Middle frontal gyrus (tissue), 1 donor: ENCODE measurements around the gene MAP3K1.
"Not testable (repeated sequence)": the region's sequence is repeated elsewhere in the genome, so short reads cannot be mapped to it uniquely, and the experiment has no call there.

Experiments
- DNase-seq: peaks from one replicate; pipeline ENCODE4 v3.0.0-alpha.2; 2015; ENCODE audit warnings: low spot score; ENCODE audit errors: extremely low spot score

MAP3K1 gene

DNA sequence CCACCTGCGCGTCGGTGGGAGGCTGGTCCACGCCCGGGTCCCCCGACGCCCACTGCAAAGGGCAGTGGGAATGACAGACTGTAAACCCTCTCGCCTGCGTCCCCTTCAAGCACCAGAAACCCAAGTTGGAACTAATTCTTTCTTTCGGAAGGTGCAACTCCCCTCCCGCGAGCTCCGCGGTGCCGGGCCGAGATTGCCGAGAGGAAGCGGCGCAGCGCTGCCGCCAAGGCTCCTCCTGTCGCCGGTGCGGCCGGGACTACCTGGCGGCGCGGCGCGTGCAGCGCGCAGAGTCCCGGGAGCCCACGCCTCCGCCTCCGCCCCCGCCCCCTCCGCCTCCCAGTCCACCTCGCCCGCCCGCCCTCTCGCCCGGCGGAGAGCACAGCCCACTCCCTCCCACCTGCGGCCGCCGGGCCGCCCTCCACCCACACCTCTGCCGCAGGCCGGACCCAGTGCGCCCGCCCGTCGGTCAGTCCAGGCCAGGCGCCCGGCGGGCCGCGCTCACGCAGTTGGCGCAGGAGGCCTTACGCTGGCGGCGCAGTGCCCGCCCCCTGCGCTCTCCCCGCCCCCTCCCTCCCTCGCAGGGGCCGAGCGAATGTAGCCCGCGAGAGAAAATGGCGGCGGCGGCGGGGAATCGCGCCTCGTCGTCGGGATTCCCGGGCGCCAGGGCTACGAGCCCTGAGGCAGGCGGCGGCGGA, at the start of gene MAP3K1:
Gene MAP3K1 (plus strand): TSS at position 587 of the 695 bp plus-strand sequence. CDS start 25 bp downstream, at position 612.
- DNase-seq = peak; percentile 36

DNA sequence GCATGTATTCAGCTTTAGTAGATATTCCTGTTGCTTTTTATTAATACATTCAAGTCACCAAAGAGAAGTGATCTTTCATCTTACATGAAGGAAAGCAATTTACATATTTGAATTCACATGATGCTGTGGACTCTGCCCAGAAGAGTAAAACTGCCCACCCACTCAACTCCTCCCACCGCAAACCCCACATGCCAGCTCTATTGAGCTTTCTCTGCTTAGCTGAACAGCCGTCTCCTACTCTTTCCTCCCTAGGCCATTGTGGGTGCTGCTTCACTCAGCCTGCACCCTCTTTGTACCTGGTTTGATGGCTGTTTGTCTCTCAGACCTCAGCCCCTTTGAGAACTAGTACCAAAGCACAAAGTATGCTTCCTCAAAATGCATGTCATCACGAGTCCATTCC, 48.4 kb upstream of the MAP3K1 start:
- DNase-seq = no peak

DNA sequence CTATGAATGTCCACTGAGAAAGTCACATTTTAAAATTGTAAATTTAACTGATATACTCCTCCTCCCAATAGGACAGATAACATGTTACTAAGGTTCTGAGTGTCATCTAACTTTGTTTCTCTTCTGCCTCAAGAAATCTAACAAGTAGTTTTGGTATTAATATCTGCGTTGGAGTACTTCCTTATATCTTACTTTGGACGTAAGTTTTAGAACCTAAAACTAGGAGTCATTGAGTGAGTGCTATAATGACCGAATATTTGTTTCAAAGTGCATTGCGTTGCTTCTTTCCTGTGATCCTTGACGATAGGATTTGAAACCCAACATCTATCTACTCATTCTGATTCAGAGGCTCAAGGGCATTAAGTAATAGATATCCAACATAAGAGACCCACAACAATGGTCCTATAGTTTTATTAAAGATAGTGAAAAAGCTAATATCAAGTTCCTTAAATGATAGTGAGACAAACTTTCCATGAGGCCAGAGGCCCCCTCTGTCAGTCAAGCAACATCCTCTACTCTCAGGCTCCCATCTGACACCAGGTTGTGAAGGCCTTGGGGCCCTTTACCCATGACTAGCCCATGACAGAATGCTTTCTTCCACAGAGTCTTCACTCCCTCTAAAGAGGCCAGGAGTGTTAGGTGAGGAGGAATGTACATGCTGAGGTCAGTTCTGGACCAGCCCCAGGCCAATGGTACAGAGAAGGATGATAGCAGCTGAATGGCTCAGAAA, 45.3 kb upstream of the MAP3K1 start:
- no peak for DNase-seq

DNA sequence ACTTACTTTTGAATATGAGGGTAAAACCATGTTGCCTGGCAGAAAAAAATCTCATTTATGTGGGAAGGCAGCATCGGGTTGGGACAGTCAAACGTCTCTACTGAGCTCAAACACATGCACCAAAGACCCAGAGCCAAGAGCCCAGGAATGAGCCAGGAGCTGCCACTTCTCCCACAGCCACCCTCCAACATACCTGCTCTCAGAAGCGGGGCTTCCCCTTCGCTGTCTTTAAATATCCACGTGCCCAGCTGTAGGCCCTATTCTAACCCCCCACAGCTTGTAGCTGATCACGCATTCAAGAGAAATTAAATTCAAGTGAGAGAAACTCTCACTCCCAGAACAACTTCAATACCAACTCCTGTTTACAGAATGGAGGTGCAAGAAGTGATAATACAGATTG, 42.6 kb upstream of the MAP3K1 start:
- DNase-seq = no peak

DNA sequence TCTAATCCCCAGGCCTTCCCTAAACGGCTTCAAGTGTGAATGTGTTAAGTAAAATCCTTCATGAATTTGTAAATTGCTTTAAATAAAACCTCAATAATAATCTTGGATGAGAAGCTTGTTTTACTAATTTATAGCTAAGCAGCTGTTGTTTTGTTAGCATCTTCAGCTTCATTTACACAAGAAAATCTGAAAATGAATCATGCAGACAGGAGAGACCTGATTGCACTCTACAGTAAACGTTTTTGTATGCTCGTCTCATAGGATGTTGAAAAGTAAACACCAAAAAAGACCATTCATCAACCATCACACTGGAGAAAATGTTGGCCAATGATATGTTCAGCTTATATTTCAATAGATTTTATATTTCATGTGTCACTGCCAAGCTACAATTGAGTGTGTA, 40.4 kb upstream of the MAP3K1 start:
- DNase-seq = no peak

DNA sequence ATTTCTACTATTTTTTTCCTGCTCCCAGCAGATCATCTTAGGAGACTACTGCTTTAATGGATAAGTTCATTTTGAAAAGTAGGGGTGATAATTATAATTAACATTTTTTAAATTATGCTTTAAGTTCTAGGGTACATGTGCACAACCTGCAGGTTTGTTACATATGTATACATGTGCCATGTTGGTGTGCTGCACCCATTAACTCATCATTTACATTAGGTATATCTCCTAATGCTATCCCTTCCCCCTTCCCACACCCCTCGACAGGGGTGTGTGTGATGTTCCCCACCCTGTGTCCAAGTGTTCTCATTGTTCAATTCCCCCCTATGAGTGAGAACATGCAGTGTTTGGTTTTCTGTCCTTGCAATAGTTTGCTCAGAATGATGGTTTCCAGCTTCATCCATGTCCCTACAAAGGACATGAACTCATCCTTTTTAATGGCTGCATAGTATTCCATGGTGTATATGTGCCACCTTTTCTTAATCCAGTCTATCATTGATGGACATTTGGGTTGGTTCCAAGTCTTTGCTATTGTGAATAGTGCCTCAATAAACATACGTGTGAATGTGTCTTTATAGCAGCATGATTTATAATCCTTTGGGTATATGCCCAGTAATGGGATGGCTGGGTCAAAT, 39.0 kb upstream of the MAP3K1 start:
- not testable (repeated sequence) for DNase-seq

DNA sequence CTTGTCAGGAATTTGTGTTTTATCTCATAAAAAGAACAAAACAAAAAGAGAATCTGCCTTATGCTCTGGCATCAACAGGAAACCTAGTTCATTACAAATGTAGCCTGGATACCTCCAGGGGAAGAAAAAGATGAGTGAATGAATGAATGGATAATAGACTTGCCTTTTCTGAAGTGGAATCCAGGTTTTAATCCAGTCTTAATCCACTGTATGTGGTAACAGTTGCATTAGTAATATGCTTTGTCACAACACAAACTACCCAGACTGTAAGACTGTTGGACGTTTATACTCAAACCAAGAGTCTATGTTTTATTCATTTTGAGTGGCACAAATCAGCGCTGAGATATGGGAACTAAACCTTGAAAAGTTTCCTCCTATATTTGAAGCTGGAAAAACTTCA, 32.1 kb upstream of the MAP3K1 start:
- DNase-seq = no peak

DNA sequence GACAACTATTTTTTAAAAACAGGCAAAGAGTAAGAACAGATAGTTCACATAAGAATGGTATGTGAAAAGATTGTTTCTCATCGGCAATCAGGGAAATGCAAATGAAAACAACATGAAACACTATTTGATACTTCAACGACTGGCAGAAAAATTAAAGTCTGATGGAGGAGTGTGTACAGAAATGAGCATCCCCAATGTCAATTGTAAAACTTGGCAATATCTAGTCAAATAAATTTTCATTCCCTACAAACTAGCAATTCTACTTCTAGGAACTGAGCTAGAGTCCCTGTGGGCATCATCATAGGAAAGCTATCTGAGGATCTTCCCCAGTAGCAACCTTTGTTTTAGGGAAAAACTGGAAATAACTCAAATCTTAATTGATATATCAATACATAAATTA, 29.0 kb upstream of the MAP3K1 start:
- DNase-seq = no peak

DNA sequence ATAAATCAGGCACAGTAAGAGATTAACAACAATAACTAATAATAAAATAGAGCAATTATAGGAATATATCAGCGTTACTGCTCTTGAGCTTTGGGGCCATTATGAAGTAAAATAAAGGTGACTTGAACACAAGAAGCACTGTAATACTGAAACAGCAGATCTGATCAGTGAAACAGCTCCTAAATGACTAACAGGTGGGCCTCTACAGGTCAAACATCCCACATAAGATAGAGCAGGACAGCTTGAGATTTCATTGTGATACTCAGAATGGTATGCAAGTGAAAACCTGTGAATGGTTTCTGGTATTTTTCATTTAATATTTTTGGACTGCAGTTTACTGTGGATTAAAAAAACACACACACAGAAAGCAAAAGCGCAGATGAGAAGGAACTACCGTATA, 24.0 kb upstream of the MAP3K1 start:
- no peak for DNase-seq

DNA sequence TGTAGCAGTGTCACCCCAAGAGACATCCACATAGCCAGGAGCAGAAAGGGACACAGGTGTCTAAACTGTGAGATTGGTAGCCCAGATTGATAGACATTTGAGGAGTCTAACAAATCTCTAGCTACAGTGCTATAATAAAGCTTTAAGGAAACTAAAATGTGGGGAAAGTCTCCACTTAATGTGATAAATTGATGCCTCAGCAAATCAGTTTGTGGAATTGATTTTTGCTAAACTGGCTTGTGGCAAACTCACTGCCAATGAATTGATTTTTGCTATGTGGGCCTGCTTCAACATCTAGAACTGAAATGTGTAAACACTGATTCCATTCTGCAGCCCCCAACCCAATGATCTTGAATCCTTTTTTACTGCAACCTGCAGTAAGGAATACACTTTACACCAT, 16.8 kb upstream of the MAP3K1 start:
- DNase-seq = no peak

DNA sequence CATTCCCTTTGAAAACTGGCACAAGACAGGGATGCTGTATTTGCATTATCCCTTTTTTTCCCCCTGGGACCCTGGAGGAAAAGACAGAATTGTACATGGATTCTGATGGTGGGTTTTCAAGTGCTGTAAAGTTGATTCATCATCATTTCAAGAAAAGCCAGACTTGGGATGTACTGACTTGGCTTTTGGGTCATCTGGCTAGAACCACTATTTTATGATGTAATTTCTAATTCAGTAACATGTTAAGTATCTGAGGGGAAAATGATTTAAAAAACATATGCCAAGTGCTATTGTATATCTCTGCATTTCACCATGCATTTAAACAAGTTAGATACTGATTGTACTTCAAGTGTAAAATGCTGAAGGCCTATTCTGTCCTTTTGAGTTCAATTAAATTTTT, 15.2 kb upstream of the MAP3K1 start:
- DNase-seq = no peak

DNA sequence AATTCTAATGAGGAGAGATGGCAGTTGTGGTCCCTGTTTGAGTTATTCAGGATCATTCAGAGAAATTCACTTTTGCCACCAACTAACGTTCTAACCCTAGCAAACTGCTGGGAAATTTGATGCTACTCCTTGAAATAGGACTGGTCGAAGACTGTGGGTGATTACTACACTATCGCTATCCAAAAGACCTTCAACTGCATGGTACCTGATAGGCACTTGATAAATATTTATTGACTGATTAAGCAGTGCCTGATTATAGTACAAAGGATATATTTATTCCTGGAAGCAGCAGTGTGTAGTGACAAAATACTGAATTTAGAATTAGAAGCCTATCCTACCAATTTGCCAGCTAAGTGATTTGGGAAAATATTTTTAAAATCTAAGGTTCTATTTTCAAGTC, 14.1 kb upstream of the MAP3K1 start:
- no peak for DNase-seq

DNA sequence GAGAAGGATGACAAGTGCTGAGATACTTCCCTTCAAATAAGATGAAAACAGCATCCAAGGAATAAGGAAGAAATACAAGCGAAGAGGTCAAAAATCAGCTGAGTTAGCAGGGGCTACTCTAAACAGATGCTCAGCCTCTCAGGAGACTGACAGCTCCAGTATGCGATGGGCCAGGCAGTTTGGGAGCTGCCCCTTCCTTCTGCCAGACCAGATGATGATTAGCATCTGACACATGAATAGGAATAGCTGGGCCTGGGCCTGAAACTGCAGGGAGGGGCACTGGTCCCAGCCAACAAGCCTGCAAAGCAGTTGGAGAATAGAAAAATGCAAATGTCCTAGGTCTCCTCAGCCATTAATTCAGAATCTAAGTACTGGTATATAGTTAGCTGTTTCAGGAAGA, 13.1 kb upstream of the MAP3K1 start:
- DNase-seq = no peak

DNA sequence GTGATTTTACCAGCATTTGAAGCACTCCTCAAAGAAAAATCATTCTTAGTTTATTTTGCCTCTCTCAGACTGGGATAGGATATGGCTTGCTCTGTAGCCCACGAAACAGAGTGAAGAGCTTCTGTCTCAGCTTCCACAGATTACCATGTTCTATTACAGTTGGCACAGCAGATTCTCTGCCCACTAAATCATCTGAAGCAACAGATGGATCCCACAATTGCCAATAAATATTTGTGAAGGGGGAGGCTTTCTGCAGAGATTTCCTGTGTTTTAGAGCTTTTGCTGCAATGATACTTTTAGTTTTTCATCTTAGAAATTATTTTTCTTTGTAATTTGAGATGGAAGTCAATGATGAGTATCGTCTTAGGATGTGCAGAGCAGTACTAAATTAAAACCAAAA, 12.3 kb upstream of the MAP3K1 start:
- no peak for DNase-seq

DNA sequence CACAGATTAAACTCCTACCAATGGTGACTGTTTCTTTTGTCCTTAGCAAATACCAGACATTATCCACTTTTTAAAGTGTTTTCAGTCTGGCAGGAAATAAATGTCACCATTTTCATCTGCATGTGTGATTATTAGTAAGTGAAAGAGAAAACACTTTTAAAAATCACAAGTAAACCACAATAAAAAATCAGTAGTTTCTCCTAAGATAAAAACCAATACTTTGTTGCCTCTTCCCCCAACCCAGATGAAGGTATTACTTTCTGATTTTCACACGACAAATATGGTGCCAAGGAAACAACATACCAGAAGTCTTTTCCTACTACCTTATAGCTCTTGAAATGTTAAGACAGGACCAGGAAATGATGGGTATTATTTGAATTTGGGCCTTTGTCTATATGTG, 11.5 kb upstream of the MAP3K1 start:
- DNase-seq = no peak

DNA sequence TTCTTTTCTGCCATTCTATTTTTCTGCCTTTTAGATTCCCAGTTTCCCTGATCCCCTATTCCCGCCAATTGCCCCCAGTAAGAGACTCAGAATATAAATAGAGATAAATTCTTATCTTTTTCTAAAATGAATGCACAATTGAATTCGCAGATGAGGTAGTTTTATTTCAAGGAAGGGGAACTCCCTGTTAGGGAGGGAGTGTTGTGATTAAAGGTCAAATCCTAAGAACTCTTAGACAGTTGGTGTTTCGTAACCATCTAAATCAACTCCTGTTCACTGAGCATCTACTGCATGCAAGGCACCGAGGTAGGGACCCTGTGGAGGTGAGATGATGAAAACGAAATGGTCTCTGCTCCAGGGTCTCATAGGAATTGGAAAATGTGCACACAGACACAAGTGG, 7.7 kb upstream of the MAP3K1 start:
- DNase-seq = no peak

DNA sequence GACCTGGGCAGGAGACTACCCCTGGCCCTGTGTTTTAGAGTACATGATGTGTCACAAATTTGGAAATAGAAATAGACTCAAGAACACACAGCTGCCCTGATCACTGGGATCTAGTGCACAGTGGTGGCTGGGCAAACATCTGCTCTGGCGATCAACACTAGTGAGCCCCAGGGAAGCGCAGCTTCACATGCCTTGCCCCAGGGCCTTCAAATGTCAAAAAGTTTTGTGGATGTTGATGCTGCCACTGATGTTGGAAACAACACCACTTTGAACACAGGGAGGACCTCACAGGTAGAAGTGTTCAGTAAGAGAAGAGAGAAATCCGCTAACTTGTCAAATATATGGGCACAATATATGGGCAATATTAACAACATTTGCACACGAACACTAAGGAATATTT, 7.1 kb upstream of the MAP3K1 start:
- DNase-seq = no peak

DNA sequence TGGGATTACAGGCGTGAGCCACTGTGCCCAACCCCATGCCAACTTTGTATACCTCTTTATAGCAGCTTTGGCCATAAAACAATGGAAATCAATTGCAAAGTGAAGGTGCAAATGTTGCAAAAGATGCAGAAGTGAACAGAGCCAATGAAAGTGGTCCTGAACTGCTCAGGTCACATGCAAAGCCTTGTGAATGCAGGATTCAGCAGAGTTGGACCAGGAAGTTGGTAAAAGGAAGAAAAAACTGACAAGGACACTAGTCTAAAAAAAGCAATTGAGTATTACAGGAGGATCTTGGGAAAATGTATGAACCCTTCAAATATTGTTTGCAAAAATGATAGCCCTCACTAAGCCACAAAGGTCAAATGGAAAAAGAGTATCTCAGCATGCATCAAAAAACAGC, 4.5 kb upstream of the MAP3K1 start:
- DNase-seq = no peak

DNA sequence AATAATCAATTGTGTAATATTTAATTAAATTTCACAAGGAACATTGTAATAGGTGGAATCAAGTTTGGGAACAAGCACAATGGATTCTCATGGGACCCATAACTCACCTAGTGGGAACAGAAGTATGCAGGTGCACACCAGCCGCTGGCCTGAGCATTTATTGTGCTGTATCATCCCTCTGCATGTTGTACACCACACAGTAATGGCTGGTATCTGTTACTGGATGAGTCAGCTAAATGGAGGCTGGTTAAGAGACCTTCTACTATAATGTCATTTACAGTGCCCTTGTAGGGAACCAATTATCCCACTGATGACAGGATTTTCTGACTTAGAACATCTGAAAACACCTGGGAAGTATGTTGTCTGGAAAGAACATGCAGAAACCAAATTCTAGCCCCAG, 3.2 kb upstream of the MAP3K1 start:
- DNase-seq = no peak

DNA sequence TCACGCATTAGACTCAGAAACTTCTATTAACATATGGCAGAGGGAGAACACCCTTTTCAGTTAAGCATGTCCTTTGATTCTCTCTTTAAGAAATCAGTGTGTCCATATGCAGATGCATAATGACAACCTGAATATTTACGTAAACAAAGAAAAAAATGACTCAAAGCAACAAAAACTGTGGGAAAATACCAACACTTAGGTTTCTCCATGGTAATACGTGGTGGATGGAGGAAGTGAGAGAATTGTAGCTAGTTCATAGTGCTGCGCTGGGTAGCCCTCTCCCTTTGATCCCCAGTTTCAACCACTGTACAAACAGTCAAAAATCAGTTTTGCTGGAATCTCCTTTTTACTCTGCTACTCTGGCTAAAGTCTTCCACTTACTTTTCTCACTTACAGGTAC, 2.0 kb upstream of the MAP3K1 start:
- no peak for DNase-seq

DNA sequence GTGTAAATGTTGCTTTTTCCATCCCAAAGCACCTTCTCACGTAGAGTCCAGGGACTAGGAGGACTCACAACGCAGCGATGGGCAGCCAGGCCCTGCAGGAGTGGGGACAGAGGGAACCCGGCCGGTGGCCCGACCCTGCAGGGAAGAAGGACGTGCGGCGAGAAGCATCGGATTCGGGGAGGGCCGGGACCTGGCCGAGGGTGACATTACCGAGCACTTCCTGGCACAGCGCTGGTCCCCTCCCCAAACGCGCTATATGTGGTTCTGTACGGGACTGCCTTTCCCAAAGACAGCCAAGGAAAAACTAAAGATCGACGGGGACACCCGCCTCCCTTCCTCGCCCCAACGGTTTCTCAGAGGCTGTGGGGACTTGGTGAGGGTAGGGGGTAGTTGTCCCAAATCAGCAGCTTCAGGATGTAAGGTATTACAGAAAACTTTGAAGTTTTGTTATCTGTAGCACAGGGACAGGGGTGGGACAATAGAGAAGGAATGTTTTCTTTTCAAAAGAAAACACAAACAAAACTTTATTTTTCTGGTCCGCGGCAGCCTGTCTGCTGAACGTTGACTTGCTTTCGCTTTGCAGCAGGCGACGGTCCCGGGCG, 887 bp upstream of the MAP3K1 start:
- no peak for DNase-seq
